Measurements from ENCODE around the gene CYP2A7.
"Not testable (repeated sequence)": the region's sequence is repeated elsewhere in the genome, so short reads cannot be mapped to it uniquely, and the experiment has no call there.

Gene CYP2A7

DNA sequence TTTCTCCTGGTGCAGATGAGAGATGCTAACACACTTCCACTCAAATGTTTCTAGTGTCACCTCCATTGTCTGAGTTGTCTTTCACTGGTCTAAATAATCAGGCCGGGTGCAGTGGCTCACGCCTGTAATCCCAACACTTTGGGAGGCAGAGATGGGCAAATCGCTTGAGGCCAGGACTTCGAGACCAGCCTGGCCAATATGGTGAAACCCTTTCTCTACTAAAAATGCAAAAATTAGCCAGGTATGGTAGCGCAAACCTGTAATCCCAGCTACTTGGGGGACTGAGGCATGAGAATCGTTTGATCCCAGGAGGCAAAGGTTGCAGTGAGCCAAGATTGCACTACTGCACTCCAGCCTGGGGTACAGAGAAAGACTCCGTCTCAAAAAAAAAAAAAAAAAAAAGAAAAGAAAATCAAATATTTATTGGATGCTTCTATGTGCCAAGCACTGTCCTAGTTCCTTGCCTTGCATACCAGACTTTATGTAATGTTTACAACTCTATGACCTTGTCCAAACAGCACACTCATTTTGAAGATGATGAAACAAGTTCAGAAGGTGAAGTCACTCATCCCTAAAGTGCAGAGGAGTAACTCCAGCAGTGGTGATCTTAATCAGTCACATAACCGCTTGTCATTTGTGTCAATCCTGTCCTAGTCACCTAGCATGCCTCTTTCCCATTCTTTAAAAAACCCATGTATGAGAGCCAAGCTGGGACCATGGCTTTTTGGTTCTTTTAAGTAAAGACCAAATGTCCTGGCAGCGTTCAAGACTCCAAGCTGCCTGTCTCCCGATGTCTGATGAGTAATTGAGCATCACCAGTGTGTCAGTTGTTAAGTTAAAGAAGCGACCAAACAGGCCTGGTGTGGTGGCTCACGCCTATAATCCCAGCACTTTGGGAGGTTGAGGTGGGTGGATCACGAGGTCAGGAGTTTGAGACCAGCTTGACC, 15.1 kb upstream of the CYP2A7 start:
- DNase-seq = not testable (repeated sequence)

DNA sequence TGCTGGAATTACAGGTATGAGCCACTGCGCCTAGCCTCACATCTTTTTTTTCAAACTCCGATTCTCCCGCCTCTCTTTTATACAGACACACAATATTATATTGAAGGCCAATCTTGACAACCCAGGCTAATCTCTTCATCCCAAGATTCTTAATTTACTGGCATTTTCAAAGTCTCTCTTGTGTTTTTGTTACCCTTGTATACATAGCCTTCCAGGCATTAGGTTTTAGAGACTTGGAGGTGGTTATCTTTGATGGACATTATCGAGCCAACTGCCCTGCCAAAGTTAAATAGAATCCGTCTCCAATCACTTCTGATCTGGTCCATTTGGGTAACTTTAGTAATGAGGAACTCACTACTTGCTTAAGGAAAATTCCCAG, 14.4 kb upstream of the CYP2A7 start:
- DNase-seq = no peak

DNA sequence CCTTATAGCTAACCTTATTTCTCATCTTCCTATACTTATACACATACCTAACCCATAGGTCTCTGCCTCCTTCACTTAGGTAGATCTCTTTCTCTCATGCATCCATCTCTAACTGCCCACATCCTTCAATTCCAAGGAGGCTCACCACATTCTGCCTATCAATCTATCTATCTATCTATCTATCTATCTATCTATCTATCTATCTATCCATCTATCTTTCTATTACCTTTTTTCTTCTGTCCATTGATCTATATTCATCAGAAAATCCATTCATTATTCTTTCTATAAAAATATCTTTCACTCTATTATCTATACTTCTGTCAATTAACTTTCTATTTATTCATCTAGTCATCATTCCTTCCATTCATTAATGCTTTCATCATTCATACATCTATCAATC, 11.1 kb upstream of the CYP2A7 start:
- DNase-seq = no peak

DNA sequence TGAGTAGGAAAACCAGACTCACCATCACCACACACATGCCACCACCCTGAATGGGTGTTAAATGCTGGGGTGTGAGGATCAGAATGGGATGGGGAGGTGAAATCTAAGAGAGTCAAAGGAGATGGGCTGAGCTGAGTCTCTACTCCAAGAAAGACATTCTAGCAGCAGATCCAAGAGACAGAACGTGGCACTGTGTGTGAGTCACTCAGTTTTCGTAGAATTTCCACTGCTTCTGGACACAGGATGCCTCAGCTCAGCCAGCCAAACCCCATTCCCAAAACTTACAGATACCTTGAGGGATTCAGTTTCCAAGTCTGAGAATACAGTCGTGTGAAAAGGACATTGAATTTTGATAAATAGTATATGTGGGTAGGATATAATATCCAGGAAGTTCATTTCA, 7.3 kb upstream of the CYP2A7 start:
- no peak for DNase-seq

DNA sequence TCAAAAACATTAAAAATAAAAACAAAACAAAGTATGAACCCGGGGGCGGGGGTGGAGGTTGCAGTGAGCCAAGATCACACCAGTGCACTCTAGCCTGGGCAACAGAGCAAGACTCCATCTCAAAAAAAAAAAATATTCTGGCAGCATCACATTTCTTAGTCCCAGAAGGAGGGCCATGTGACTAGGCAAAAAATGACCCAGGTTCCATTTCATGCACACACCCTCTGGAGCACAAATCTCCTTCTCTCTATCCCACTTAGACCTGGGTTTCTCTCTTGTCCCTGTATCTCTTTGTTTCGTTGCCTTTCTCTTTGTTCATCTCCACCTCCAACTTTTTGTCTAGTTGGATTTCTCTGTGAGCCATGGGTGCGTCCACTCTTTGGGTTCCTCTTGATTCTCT, 6.2 kb upstream of the CYP2A7 start:
- no peak for DNase-seq

DNA sequence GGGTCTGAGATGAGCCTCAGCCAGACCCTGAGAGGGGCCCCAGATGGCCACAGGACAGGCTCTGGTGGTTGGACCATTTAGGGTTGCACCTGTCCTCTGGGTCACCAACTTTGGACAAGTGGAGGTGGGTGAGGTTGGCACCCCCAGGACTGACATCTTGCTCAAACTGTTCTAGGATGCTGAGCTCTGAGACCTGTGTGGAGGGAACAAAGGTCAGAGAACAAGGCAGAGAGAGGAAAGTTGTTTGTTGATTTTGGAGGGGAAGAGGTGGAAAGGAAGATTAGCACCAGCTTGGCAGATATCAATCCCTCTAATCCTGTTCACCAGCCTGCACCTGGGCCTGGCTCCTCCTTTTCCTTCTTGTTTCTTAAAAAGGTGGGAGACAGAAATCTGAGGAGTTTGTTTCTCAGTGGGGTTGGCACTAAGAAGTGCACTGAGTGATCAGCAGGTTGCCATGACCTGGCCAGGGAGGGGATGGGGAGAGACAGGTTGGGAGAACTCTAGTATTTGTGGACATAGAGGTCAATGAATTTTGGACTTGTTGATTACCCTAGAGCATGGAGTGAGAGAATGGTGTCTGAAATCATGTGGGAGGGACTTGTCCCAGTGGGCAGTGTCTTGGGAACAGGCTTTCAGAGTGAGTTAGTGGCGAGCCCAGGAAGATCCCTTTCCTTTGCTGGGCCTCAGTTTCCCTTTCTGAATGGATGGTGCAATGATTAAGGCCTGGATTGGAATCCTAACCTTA, 2.3 kb upstream of the CYP2A7 start:
- DNase-seq = not testable (repeated sequence)

DNA sequence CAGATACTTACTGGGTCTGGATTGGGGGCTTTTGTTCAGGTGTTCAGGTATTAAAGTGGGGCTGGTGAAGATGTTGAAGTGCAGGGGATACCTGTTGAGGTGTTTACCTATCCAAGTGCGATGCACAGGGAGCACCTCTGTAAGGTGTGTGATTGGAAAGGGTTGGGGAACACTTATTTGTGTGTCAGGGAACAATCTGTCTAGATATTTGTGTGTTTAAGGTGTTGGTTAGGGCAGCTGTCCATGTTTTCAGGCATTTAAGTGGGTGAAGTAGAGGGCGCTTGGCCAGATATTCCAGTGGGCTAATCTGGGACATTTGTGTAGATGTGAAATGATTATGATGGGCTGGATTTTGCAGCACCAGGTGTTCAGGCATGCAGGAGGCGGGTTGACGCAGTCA, 2.7 kb downstream of the CYP2A7 start:
- DNase-seq = not testable (repeated sequence)

DNA sequence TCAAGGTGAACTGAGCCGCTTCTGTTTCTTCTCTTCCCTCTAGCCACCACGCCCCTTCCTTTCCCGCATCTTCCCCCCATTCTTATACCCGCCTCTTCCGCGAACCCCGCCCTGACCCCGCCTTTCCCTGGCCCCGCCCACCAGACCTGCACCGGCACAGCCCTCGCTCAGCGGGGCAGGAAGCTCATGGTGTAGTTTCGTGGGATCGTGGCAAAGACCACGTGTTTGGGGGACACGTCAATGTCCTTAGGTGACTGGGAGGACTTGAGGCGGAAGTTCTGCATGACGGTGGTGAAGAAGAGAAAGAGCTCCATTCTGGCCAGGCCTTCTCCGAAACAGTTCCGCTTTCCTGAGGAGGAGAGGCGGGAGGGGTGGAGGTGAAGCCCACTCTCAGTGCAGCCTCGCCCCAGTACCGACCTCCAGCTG, 6.5 kb downstream of the CYP2A7 start:
- DNase-seq = not testable (repeated sequence)

DNA sequence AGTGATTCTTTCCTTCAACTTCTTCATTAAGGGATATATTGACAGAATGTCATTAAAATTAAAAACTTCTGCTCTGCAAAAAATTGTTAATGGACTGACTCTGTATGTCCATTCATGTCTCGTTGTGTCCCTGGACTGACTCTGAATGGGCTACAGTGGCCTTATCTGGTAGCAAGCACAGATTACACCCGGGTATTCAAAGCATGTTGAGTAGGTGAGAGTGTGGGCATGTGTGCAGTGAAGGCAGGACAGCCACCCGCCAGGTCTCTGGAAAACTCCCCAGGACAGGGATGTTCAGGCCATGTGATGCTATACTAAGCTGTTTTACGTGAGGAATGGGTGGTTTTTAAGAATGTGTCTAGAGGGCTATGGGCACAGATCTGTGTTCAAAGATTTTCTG, 7.2 kb downstream of the CYP2A7 start:
- DNase-seq = not testable (repeated sequence)

DNA sequence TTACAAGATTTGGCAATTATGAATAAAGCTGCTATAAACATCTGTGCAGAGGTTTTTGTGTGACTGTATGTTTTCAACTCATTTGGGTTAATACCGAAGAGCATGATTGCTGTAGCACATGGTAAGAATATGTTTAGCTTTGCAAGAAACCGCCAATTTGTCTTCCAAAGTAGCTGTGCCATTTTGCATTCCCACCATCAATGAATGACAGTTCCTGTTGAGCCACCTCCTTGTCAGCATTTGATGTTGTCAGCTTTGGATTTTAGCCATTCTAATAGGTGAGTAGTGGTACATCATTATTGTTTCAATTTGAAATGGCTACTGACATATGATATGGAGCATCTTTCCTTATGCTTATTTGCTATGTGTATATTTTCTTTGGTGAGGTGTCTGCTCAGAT, 8.2 kb downstream of the CYP2A7 start:
- not testable (repeated sequence) for DNase-seq

DNA sequence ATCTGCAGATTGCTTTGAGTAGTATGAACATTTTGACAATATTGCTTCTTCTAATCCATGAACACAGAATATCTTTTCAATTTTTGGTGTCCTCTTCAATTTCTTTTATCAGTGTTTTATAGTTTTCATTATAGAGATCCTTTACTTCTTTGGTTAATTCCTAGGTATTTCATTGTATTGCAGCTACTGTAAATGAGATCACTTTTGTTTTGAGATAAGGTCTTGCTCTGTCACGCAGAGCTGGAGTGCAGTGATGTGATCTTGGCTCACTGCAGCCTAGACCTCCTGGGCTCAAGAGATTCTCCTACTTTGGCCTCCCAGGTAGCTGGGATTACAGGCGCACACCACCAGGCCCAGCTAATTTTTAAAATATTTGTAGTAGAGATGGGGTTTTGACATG, 9.8 kb downstream of the CYP2A7 start:
- DNase-seq = no peak

DNA sequence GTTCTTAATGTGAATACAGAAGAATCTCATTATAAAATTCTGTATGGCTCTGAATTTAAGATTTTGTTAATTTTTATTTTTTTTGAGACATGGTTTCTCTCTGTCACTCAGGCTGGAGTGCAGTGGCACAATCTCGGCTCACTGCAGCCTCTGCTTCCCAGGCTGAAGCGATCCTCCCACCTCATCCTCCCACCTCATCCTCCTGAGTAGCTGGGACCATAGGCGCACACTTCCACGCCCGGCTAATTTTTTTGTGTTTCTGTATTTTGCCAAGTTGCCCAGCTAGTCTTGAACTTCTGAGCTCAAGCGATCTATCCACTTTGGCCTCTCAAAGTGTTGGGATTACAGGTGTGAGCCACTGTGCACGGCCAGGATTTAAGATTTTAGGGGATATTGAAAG, 14.3 kb downstream of the CYP2A7 start:
- DNase-seq = no peak

DNA sequence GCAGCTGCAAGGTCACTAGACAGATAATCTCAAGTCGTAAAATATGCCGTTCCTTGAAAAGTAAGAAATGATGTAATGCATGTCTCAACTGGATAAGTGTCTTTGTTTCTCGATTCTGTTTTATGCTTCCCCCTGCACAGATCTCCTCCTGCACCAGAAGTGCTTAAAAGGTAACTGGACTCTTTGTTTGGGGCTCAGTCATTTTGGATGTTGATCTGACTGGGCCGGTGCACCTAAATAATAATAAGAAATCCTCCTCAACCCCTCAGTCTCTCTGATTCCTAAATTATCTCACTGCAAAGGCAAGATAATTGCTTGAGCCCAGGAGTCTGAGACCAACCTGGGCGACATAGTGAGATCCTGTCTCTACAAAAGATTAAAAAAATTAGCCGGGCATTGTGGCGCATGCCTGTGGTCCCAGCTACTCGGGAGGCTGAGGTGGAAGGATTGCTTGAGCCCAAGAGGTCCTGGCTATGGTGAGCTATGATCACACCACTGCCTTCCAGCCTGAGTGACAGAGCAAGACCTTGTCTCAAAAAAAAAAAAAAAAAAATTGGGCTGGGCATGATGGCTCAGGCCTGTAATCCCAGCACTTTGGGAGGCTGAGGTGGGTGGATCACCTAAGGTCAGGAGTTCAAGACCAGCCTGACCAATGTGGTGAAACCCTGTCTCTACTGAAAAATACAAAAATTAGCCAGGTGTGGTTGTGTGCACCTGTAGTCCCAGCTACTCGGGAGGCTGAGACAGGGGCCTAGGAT, 17.1 kb downstream of the CYP2A7 start:
- DNase-seq = not testable (repeated sequence)

DNA sequence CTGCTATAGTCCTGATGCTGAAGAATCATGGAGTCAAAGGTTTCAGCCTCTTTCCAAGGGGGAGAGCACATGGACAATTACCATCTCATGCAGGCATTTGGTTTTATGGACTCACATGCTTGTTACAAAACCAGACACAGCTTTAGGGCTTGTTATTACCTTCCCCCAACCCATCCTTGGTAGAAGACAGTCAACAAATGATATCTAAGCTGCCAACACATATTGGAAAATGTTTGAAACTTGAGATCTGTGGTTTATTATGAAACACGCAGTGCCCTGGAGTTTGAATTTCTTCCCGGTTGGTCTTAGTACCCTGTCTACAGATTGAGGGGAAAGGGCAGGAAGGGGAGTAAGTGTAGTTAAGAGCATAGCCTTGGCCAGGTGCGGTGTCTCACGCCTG, 19.2 kb downstream of the CYP2A7 start:
- no peak for DNase-seq

DNA sequence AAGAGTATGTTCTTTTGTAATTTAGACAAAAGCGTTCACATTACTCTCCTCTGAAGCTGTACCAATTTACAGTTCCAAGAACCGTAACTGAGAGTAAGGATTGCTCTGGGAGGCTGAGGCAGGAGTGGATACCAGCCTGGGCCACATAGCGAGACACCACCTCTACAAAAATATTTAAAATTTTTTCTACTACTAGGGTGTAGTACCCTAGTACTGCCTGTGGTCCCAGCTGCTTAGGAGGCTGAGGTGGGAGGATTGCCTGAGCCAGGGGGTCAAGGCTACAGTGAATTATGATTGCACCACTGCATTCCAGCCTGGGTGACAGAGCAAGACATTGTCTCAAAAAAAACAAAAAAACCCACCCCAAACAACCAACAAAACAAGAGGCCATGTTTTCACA, 19.7 kb downstream of the CYP2A7 start:
- no peak for DNase-seq

DNA sequence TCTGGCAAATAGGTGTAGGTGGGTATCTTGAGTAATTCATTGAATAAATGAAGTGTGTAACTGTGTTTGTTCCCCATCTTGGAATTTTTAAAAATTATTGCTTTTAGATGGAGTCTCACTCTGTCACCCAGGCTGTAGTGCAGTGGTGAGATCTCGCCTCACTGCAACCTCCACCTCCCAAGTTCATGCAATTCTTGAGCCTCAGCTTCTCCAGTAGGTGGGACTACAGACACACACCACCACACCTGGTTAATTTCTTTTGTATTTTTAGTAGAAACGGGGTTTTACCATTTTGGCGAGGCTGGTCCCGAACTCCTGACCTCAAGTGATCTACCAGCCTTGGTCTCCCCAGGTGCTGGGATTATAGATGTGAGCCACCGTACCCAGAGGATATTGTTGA, 23.9 kb downstream of the CYP2A7 start:
- DNase-seq = no peak

DNA sequence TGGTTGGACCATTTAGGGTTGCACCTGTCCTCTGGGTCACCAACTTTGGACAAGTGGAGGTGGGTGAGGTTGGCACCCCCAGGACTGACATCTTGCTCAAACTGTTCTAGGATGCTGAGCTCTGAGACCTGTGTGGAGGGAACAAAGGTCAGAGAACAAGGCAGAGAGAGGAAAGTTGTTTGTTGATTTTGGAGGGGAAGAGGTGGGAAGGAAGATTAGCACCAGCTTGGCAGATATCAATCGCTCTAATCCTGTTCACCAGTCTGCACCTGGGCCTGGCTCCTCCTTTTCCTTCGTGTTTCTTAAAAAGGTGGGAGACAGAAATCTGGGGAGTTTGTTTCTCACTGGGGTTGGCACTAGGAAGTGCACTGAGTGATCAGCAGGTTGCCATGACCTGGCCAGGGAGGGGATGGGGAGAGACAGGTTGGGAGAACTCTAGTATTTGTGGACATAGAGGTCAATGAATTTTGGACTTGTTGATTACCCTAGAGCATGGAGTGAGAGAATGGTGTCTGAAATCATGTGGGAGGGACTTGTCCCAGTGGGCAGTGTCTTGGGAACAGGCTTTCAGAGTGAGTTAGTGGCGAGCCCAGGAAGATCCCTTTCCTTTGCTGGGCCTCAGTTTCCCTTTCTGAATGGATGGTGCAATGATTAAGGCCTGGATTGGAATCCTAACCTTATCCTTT, 29.4 kb downstream of the CYP2A7 start:
- DNase-seq = not testable (repeated sequence)

DNA sequence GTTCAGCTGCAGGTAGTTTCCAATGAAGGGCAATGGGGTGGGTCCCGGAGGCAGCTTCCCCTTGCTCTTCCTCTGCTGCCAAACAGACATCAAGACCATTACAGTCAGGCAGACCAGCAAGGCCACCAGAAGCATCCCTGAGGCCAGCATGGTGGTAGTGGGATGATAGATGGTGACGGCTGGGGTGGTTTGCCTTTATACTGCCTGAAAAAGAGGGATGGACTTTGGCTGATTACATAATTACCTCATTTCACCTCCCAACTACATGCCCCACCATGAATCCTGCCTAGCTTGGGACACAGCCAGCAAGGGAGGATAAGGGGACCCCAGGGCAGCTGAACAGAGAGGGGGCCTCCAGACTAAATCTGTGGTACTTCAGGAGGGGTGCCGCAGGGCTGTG, 31.8 kb downstream of the CYP2A7 start, which contains the start of gene CYP2A6:
Gene CYP2A6, minus strand, starts transcription at position 171 of the 400 bp plus-strand sequence. Its CDS starts 21 bp downstream, at position 150.
- DNase-seq = not testable (repeated sequence)

DNA sequence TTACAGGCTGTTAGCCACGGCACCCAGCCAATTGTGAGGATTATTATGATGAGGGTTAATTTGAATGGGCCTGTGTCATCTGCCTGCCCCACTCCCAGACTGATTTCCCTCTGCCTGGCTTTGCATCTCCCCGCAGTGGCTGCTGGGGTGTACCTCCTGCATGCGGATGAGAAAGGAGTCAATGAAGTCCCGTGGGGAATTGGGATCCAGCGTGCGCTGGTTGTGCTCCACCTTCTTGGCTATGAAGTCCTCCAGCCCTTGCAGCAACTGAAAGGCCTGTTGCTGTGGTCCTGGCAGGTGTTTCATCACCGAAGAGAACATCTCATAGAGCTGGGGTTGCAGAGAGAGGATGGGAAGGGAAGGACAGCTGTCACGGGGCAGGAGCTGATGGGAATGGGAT, 35.3 kb downstream of the CYP2A7 start:
- not testable (repeated sequence) for DNase-seq

DNA sequence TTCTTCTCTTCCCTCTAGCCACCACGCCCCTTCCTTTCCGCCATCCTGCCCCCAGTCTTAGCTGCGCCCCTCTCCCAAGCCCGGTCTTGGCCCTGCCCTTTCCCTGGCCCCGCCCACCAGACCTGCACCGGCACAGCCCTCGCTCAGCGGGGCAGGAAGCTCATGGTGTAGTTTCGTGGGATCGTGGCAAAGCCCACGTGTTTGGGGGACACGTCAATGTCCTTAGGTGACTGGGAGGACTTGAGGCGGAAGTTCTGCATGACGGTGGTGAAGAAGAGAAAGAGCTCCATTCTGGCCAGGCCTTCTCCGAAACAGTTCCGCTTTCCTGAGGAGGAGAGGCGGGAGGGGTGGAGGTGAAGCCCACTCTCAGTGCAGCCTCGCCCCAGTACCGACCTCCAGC, 38.4 kb downstream of the CYP2A7 start:
- not testable (repeated sequence) for DNase-seq

DNA sequence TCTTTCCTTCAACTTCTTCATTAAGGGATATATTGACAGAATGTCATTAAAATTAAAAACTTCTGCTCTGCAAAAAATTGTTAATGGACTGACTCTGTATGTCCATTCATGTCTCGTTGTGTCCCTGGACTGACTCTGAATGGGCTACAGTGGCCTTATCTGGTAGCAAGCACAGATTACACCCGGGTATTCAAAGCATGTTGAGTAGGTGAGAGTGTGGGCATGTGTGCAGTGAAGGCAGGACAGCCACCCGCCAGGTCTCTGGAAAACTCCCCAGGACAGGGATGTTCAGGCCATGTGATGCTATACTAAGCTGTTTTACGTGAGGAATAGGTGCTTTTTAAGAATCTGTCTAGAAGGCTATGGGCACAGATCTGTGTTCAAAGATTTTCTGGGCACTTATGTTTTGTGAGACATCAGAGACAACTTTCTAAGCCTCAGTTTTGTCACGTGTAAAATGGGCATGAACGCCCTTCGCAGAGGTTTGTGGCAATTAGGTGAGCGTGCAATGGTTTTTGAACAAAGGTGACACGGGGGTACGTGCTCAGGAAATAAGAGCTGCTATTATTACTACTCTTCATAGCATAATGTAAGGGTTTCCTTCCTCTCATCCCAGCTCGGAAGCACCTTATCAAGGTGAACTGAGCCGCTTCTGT, 38.9 kb downstream of the CYP2A7 start:
- DNase-seq = not testable (repeated sequence)

DNA sequence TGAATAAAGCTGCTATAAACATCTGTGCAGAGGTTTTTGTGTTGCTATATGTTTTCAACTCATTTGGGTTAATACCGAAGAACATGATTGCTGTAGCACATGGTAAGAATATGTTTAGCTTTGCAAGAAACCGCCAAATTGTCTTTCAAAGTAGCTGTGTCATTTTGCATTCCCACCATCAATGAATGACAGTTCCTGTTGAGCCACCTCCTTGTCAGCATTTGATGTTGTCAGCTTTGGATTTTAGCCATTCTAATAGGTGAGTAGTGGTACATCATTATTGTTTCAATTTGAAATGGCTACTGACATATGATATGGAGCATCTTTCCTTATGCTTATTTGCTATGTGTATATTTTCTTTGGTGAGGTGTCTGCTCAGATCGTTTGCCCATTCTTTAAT, 40.0 kb downstream of the CYP2A7 start:
- DNase-seq = not testable (repeated sequence)
